ENCODE measurements around the gene FNDC3A. TPM values are rescaled to one million over a fixed set of nuclear protein-coding genes. Genes with fewer than 3 reads are reported as not detected.

Gene FNDC3A
- total RNA-seq, 1 experiment from 2014 or later, result 34.3 TPM

- Histone ChIP-seq H3K27me3 (ENCODE audit: insufficient read depth, low read depth) (no peaks in the 10 kb centered on the region), H3K36me3 (ENCODE audit: low read depth) (no peaks in the 10 kb centered on the region), H3K9me2 (ENCODE audit: insufficient read depth) (no peaks in the 10 kb centered on the region), H3K4me1 (replicated peaks; ENCODE audit: insufficient read depth) (peaks cover 29% of the 10 kb centered on the region), H3K27ac (peak overlapping the region; percentile 58; the same call in 1 of the 2 replicates), H2AFZ (no peak overlapping the region), H3K79me2 (ENCODE audit: low read depth) (no peaks in the 10 kb centered on the region), H3F3A (ENCODE audit: insufficient read depth, low read depth) (peaks cover 18% of the 10 kb centered on the region; the same call in 1 of the 2 replicates), H3K9me3 (ENCODE audit: insufficient read depth, low read depth) (no peaks in the 10 kb centered on the region), H4K20me1 (ENCODE audit: insufficient read depth) (no peaks in the 10 kb centered on the region), H3K4me3 (no peak overlapping the region), H3K4me2 (peak overlapping the region; percentile 40)
- no TSS peak for BruUV-seq (replicated peaks)
- peak in 1 of 2 experiments; percentile 61 for DNase-seq
- intact Hi-C loops (cut with micrococcal nuclease; ENCODE audit: unreplicated experiment), result loop anchor here (2.0 kb wide), 2 partner anchors 36 to 176 kb away; no protein-coding TSS in a partner anchor
- TF ChIP-seq EZH2 (IDR thresholded peaks at IDR 0.05; ENCODE audit: low read depth) (no peak), CTCF (conservative IDR thresholded peaks at IDR 0.05) (no peak)
- ChIA-PET POLR2A (ENCODE audit: unreplicated experiment) (no interaction called here), CTCF (interaction anchor here (0.7 kb wide), 1 partner anchor 311 kb away, joined by 3 read pairs; no protein-coding TSS in a partner anchor)
Observed at GRCh38 chr13:49062297-49062896, 86.7 kb downstream of the FNDC3A start.

GRCh38 chr13:49063011-49063410 is 87.3 kb downstream of the FNDC3A start:
- ChIA-PET CTCF (interaction anchor here (0.7 kb wide), 1 partner anchor 312 kb away, joined by 3 read pairs; no protein-coding TSS in a partner anchor), POLR2A (ENCODE audit: unreplicated experiment) (interaction anchor here (0.6 to 0.7 kb wide), 2 partner anchors 17 to 156 kb away, joined by 3 to 50 read pairs; no protein-coding TSS in a partner anchor)
- Histone ChIP-seq H3K27ac (peak overlapping the region; percentile 58), H3K4me1 (replicated peaks; ENCODE audit: insufficient read depth) (peaks cover 29% of the 10 kb centered on the region), H2AFZ (no peak overlapping the region), H3K4me3 (no peak overlapping the region), H3K4me2 (peak overlapping the region; percentile 40), H3K9me2 (ENCODE audit: insufficient read depth) (no peaks in the 10 kb centered on the region), H4K20me1 (ENCODE audit: insufficient read depth) (no peaks in the 10 kb centered on the region), H3K36me3 (ENCODE audit: low read depth) (no peaks in the 10 kb centered on the region), H3F3A (ENCODE audit: insufficient read depth, low read depth) (peaks cover 18% of the 10 kb centered on the region; the same call in 1 of the 2 replicates), H3K9me3 (ENCODE audit: insufficient read depth, low read depth) (no peaks in the 10 kb centered on the region), H3K27me3 (ENCODE audit: insufficient read depth, low read depth) (no peaks in the 10 kb centered on the region), H3K79me2 (ENCODE audit: low read depth) (no peaks in the 10 kb centered on the region)
- intact Hi-C loops (cut with micrococcal nuclease; ENCODE audit: unreplicated experiment), result loop anchor here (2.0 kb wide), 2 partner anchors 36 to 176 kb away; no protein-coding TSS in a partner anchor
- DNase-seq, result no peak
- BruUV-seq (replicated peaks), result no TSS peak
- no peak for TF ChIP-seq EZH2 (IDR thresholded peaks at IDR 0.05; ENCODE audit: low read depth)
- TF ChIP-seq CTCF (conservative IDR thresholded peaks at IDR 0.05), result no peak

- Histone ChIP-seq H3F3A (ENCODE audit: insufficient read depth, low read depth) (peaks cover 18% of the 10 kb centered on the region; the same call in 1 of the 2 replicates), H3K4me2 (peak overlapping the region; percentile 40), H4K20me1 (ENCODE audit: insufficient read depth) (no peaks in the 10 kb centered on the region), H3K27ac (peak overlapping the region; percentile 58), H3K4me3 (no peak overlapping the region), H3K9me3 (ENCODE audit: insufficient read depth, low read depth) (no peaks in the 10 kb centered on the region), H3K36me3 (ENCODE audit: low read depth) (no peaks in the 10 kb centered on the region), H3K79me2 (ENCODE audit: low read depth) (no peaks in the 10 kb centered on the region), H2AFZ (no peak overlapping the region), H3K9me2 (ENCODE audit: insufficient read depth) (no peaks in the 10 kb centered on the region), H3K4me1 (replicated peaks; ENCODE audit: insufficient read depth) (peaks cover 29% of the 10 kb centered on the region), H3K27me3 (ENCODE audit: insufficient read depth, low read depth) (no peaks in the 10 kb centered on the region)
- DNase-seq, result peak; percentile 36 to 78
- TF ChIP-seq CTCF (conservative IDR thresholded peaks at IDR 0.05), result no peak
- no peak for TF ChIP-seq EZH2 (IDR thresholded peaks at IDR 0.05; ENCODE audit: low read depth)
- no TSS peak for BruUV-seq (replicated peaks)
- POLR2A ChIA-PET (ENCODE audit: unreplicated experiment), result interaction anchor here (0.6 to 0.7 kb wide), 2 partner anchors 18 to 157 kb away, joined by 3 to 50 read pairs; no protein-coding TSS in a partner anchor
- CTCF ChIA-PET, result interaction anchor here (0.6 kb wide), 1 partner anchor 18 kb away, joined by 5 read pairs; no protein-coding TSS in a partner anchor
- intact Hi-C loops (cut with micrococcal nuclease; ENCODE audit: unreplicated experiment), result loop anchor here (2.0 kb wide), 2 partner anchors 35 to 175 kb away; no protein-coding TSS in a partner anchor
Observed at GRCh38 chr13:49063497-49063896, 87.8 kb downstream of the FNDC3A start.

Measured in PC-9 (cell line).